NCI-H187 (cell line): ENCODE data around the gene MCF2L2.
"Not testable (repeated sequence)": the region's sequence is repeated elsewhere in the genome, so short reads cannot be mapped to it uniquely, and the experiment has no call there.

Experiments
- DNase-seq, 2 experiments: peaks; one replicate each; lab custom pipeline; 2025; lab: John Stamatoyannopoulos, UW

The MCF2L2 gene

DNA sequence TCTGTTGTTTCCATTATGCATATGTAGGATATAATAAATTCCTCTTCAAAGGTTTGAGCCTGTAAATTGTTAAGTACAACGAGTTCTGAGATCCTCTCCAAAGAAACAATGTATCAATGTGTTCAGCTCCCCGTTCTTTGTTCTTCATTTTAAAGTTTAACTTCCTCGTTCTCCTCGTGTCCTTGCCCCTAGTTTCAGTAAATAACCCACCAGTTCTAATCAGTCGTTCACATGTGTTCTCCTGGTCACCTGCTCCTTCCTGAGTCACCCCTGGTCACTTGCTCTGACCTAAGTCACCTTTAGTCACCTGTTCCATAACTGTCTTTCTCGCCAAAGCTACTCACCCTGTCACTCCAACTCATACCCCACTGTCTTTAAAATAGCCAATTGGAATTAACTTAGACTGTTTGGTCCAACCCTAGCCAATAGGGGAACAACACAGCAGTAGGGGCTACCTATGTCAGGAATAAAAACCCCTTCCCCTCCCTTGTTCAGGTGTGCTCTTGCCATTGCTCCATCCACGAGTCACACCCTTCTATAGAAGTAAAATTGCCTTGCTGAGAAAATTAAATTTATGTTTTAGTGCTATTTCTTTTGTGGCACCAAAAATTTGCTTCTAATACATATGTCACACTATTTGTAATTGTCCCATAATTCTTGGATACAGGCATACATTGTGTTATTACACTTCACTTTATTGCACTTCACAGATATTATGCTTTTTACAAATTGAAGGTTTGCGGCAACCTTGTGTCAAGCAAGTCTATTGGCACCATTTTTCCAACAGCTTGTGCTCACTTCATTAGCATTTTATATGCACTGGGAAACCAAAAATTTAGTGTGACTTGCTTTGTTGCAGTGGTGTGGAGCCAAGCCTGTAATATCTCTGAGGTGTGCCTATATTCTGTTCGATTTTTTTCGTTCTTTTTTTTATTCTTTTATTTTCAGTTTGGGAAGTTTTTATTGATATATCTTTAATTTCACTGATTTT is 15.3 kb upstream of the MCF2L2 start:
- DNase-seq, result no peak

DNA sequence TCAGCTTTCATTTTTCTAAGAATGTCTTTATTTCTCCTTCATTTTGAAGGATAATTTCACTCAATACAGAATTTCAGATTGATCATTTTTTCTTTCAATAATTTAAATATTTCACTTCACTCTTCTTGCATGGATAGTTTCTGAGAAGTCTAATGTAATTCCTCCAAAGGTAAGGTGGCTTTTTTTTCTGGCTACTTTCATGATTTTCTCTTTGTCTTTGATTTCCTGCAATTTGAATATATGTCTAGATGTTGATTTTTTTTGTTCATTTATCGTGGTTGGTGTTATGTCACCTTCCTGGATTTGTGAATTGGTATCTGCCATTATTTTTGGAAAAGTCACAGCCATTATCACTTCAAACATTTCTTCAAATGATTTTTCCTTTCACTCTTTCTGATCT is 14.6 kb upstream of the MCF2L2 start:
- DNase-seq, result no peak

DNA sequence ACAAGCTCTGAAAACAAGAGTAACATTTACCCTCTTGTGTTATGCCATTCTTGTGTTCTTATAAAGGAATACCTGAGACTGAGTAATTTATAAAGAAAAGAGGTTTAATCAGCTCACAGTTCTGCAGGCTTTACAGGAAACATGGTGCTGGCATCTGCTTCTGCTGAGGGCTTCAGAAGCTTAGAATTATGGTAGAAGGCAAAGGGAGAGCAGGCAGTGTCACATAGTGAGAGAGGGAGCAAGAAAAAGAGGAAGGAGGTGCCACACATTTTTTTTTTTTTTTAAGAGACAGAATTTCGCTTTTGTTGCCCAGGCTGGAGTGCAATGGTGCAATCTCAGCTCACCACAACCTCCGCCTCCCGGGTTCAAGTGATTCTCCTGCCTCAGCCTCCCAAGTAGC is 12.1 kb upstream of the MCF2L2 start:
- DNase-seq, result not testable (repeated sequence)

DNA sequence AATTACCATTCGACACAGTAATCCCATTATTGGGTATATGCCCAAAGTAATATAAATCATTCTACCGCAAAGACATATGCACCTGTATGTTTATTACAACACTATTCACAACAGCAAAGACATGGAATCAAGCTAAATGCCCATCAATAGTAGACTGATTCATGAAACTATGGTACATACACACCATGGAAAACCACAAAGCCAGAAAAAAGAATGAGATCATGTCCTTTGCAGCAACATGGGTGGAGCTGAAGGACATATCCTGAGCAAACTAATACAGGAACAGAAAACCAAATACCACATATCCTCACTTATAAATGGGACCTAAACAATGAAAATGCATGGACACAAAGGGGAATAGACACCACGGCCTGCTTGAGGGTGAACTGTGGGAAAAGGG is 11.1 kb upstream of the MCF2L2 start:
- DNase-seq, result no peak

DNA sequence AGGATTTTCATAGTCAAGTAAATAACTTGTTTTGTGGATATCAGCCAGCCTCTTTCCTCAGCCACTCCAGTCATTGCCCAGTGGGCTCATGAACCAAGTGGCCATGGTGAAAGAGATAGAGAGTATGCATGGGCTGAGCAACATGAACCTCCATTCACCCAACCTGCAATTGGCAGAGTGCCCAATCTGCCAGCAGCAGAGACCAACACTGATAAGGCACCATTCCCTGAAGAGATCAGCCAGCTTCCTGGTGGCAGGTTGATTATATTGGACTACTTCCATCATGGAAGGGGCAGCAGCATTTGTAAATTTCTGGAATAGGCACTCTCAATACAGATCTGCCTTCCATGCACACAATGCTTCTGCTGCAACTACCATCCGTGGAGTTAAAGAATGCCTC is 10.3 kb upstream of the MCF2L2 start:
- peak in 1 of 2 experiments; percentile 17 for DNase-seq

DNA sequence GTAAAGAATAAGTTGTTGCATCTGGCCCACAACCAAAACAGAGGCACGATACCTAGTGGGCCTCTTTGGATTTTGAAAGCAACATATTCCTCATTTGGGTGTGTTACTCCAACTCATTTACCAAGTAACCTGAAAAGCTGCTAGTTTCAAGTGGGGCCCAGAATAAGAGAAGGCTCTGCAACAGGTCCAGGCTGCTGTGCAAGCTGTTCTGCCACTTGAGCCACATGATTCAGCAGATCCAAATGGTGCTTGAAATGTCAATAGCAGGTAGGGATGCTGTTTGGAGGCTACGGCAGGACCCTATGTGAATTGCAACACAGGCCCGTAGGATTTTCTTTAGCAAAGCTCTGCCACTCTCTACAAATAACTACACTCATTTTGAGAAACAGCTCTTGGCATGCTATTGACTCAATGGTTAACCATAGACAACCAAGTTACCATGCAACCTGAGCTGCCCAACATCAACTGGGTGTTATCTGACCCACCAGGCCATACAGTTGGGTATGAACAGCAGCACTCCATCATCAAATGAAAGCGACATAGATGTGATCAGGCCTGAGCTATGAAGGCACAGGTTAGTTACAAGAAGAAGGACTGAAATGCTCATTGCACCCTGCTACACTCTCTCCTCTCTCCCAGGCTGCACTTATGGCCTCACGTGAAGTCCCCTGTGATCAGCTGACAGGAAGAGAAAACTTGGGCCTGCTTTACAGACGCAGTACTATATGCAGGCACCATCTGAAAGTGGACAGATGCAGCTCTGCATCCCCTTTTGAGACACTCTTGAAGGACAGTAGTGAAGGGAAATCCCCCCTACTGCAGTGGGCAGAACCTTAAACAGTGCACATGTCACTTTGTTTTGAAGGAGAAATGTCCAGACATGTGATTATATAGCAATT is 9.5 kb upstream of the MCF2L2 start:
- DNase-seq, result peak in 1 of 2 experiments; percentile 78

DNA sequence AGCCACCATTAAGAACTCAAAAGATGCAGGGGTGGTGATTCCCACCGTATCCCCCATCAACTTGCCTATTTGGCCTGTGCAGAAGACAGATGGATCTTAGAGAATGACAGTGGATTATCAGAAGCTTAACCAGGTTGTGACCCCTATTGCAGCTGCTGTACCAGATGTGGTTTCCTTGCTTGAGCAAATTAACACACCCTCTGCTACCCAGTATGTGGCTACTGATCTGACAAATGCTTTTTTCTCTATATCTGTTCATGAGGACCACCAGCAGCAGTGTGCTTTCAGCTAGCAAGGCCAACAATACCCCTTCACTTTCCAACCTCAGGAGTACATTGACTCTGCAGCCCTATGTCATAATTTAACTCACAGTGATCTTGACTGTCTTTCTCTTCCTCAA is 8.6 kb upstream of the MCF2L2 start:
- DNase-seq, result no peak

DNA sequence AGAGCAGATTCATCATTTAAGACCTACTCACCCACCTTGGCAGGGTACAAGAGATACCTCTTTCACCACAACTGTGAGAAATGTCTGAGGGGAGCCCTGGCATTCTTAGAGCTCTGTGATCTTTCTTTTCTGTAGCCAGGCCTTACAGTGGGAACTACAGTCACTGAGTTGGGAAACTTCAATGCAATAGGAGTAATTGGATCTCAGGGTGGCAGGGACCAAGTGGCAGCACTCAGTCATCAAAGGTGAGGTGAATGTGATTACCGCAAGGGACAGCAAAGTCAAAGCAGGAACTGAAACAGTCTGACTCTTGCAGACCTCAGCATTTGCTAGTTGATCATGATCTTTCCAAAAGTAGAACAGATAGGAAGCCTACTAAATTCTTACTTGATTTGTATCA is 7.2 kb upstream of the MCF2L2 start:
- no peak for DNase-seq

DNA sequence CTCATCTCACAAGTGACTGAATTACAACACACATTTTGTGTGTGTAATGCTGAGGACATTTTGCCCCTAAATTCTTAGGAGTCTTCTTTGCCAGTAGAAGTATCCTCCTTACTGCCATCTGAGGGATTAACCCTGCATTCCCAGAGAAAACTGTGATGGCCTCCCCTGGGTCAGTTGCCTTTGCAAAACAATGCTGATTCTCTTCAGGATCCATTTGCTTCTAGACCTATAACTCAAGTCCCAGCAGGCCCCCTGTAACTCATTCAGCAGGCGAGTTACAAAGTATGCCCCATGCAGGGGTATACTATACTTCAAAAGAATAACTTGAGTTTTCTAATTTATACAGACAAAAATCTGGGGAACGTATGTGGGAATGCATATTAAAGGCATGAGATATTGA is 6.6 kb upstream of the MCF2L2 start:
- DNase-seq, result no peak

DNA sequence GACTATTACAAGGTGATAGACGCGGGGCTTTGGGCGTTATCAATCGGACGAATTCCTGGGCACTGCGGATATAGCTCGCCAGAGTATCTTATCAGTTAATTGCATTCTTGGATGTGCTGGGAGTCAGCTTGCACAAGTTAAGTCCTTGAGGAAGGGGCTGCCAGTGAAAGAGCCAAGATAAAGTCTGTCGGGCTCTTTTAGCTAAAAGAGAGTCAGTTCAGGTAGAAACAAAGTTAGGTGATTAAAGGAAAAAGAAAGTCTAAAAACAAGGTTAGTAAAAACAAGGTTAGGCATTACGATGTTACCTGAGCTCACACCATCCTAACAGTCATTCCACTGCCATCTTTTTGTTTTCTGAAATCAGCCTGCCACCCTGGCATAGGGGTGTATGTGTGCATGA is 6.1 kb upstream of the MCF2L2 start:
- no peak for DNase-seq

DNA sequence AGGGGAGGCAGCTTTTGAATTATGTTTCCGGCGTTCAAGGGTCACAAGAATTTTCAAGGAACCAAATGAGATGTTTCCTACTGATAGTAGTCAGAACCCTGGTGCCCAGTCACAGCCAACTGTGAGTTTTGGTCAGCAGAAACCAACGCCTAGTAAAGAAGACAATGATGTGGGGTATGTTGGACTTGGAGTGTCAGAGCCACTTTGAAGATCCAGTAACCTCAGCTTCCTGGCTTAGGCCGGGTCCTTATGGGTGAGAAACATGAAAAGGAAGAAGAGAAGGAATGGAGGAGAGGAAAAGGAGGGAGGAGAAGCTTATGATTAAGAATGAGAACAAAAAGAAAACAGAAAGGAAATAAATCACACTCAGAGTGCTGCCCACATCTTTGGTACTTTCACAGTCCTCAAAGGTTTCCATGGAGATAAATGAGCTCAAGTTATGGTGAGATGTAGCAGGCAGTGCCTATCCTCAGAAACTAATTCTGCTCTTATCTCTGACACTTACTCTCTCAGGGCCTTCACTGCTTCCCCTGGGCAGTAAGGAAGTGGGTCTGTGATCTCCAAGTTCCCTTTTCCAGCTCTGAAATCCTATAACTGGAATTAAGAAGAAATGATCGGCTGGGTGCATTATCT is 2.0 kb upstream of the MCF2L2 start:
- DNase-seq, result no peak

DNA sequence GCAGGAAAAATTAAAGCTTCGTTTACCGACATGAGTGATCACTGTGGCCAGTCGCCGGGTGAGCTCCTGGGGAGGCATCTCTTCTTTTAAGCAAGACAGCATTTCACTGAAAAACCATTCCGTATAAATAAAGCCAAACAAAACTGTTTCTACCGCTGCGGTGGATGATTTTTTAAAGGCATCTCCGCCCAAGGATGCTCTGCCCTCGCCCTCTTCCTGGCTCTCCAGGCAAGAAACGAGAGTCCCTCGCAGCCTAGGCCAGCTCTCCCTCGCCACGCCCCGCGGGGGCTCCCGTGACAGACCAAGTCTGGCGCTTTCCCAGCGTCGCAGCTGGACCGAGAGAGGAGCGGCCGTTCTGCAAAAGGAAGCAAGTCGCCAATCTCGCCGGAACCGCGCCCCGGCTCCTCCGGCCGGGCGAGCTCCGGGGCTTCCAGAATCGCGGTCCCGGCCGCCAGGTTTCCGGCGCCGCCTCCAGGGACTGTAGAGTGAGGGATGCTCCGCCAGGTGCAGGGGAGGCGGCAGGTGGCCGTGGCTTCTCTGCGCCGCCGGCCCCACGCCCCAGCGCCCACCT is 458 bp downstream of the MCF2L2 start:
- peak; percentile 22 to 61 for DNase-seq

DNA sequence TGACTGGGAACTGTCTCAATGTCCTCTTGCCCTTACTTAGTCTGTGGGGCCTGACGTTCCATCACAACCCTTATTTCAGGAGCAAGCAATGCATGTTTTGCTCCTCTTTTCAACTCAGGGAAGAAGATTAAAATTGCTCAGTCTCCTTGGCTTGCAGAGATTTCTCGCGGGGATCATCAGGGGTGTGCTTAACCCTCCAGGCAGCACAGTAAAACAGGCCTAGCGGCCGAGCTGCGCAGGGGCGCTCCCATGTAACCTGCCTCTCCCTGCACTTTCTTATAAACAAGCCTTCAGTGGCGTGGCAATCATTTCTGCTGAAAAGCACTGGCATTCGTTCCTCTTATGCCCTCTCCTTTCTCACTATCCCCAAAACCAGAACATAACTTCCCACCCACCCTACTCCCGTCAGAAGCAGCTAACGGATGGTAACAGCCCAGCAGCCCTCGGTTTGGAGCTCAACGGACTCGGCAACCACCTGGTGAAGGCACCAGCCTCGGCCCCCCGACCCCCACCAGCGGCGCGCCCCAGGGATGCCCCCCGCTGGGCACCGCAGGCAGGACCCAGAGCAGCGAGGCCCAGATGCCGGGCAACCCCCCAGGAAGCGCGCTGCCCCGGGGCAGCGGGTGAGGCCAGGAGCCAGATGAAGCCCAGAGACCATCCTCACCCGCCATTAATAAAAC is 1.1 kb downstream of the MCF2L2 start:
- DNase-seq, result no peak

DNA sequence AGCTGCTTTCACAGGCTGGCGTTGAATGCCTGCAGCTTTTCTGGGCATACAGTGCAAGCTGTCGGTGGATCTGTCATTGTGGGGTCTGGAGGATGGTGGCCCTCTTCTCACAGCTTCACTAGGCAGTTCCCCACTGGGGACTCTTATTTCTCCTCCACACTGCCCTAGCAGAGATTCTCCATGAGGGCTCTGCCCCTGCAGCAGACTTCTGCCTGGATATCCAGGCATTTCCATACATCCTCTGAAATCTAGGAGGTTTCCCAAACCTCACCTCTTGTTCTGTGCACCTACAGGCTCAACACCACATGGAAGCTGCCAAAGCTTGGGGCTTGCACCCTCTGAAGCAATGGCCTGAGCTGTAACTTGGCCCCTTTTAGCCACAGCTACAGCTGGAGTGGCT is 9.6 kb downstream of the MCF2L2 start:
- DNase-seq, result not testable (repeated sequence)

DNA sequence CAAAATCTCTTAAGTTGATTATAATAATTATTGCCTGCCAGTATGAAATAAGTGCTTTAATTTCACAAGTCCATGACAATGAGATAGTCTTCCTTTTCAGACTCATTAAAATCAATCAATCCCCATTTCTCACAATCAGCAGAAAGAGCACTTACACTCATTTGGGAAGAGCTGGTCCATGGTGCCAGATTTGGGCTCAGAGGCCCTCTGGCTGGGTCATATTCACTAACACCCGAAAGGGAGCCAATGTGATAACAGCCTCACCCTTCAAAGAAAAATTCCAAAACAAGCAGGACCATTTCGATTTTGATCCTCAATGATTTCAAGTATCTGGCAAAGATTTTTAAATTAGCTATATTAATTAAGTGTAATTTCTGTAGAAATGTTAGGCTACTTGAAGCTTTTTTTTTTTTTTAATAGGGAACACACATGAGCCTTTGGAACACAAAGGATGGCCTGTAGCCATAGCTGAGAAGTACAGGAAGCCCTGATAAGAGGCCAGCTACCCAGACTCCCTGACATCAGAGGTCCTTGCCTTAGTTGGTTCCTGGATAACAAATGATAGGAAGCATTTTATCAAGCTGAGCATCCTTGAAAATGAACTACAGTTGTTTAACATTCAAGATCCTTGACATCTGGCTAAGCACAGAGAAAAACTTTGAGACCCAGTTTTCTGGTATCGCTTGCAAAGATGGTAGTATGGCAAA is 17.1 kb downstream of the MCF2L2 start:
- no peak for DNase-seq

DNA sequence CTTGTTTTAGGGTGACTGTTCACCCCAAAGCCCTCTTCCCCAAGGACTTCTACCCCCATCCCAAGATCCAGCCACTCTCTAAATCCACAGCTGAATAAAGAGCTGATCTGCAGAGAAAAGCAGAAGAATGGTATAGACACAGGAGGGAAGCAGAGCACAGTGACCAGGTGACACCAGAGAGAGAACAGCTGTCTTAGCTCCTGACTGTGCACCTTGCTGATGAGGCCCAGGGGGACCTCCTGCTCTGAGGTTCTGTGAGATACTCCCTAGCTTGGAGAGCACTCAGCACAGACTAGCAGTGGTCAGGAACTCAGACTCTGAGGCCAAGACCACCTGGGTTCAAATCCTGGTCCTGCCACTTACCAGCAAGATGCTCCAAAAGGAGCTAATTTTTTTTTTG is 17.7 kb downstream of the MCF2L2 start:
- no peak for DNase-seq

DNA sequence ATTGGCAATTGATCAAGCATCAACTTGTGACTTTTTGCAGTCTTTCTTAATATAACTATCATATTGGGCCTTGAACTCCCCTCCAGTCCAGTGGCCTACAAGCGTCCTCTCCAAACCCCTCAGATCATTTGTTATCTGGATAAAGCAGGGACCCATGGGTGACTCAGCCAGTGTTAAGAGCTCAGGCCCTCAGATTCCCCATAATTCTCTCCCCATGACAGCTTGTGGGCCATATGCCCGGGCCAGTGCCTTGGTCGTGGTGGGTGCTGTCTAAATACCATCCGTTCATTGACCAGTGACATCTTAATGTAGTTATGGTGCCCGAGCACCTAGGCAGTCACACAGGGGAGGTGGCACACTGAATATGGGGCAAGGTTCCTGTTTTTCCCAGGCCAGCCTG is 18.1 kb downstream of the MCF2L2 start:
- DNase-seq, result no peak

DNA sequence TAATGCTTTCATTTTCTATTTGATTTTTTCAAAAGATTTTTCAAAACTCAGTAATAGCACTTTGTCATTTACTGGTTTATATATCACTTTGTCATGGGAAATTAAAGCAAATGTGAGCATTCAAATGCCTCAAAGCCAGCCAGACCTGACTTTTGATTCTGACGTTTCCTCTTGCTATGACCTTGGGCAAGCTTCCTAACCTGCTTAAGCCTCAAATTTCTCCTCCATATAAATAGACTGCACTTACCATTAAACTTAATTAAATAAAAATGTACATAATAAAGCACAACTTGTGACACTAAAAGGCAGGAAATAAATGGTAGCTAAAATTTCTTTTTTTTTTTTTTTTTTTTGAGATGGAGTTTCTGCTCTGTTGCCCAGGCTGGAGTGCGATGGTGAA is 19.2 kb downstream of the MCF2L2 start:
- DNase-seq, result no peak

DNA sequence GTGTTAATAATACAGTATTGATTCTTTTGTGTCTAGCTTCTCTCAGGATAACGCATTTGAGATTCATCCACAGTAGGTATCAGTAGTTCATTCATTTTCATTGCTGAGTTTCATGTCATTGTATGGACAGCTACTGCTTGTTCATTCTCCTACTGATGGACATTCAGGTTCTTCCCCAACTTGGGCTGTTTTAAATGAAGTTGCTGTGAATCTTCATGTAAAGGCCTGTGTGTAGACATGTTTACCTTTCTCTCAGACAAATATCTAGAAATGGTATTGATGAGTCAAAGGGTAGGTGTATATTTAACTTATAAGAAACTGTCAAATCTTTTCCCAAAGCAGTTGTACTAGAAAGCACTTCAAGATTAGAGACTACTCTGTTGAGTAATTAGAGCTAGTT is 26.7 kb downstream of the MCF2L2 start:
- DNase-seq, result no peak

DNA sequence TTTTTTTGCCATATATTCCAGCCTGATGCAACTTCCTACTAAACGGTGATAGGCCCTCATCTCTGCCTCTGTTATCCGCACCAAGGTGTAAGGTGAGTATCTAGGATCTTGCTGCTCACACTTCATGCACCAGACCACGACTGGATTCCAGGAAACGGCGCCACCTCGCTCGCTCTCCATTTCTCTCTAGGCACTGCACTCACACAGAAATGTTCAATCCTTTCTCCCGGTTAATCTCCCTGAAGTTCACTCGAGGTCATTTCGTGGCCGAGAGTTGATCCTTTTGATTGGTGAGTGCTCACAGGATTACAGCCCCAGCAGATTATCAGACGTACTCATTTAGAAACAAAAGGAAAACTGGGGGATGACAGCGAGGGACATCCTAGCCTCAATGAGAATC is 28.1 kb downstream of the MCF2L2 start:
- no peak for DNase-seq
